Measurements from ENCODE around the gene MSRB1. TPM values are rescaled to one million over a fixed set of nuclear protein-coding genes. Genes with fewer than 3 reads are reported as not detected.

MSRB1 gene
- total and polyA plus RNA-seq, 9 of the 15 experiments (the other 6 are each of a cell fraction or from before 2014, with no cell fraction given) = 5.4 to 33.7 (median 25.7) TPM

DNA sequence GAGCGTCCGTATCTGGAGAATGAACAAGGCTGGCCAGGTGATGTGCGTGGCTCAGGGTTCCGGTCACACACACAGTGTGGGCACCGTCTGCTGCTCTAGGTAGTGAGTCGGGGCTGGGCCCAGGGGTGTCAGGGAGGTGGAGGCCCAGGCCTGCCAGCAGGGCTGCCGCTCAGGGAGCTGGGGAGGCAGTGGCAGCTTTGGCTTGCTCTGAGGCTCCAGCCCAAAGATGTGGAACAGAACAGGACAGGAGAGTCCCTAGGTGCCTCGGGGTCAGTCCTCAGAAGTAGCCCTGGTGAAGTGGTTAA lies 33.2 kb upstream of the MSRB1 start:
- peaks cover 33% of the 10 kb centered on the region for H3K79me2 ChIP-seq (ENCODE audit: control insufficient read depth, insufficient read depth, low read length)
- H3K4me2 ChIP-seq (ENCODE audit: insufficient read depth, low read length) = no peak overlapping the region
- no peaks in the 10 kb centered on the region for H3K9me3 ChIP-seq (replicated peaks; ENCODE audit: control insufficient read depth, insufficient read depth, low read depth, low read length)
- no peaks in the 10 kb centered on the region for H4K20me1 ChIP-seq (replicated peaks; ENCODE audit: control insufficient read depth, insufficient read depth, low read length)
- FAIRE-seq = no peak
- H3K4me3 ChIP-seq = no peak overlapping the region
- no peak for ATAC-seq
- WGBS (ENCODE audit: insufficient coverage, low coverage, missing lambda C conversion rate) = 96% methylated on average over 7 of the region's 8 CpGs
- peaks cover 62% of the 10 kb centered on the region; the same call in 2 of the 3 replicates for H3K36me3 ChIP-seq (ENCODE audit: control insufficient read depth, insufficient read depth, low read length)
- peaks cover 3 to 89% of the 10 kb centered on the region in 2 experiments; a peak in 3 of 5 replicates for H3K4me1 ChIP-seq (replicated peaks in 1 of 2; ENCODE audit: control insufficient read depth in 2 of 2, insufficient read depth in 2 of 2, low read length in 2 of 2)
- BruUV-seq (replicated peaks) = no TSS peak
- DNase-seq (ENCODE audit: extremely low read depth in 1 of 4, low spot score in 3 of 4) = no peak
- H3K27me3 ChIP-seq (ENCODE audit: control insufficient read depth in 2 of 2, insufficient read depth in 2 of 2, low read length in 2 of 2) = no peaks in the 10 kb centered on the region
- ChIA-PET CTCF (ENCODE audit: low intra/inter-chr PET ratio) (no interaction called here), POLR2A (interaction anchor here (0.7 to 2.7 kb wide), 5 partner anchors 9 to 940 kb away, joined by 3 to 30 read pairs (median 3); partner anchors contain the start of gene RPS2)
- H3K9me1 ChIP-seq (ENCODE audit: control insufficient read depth, insufficient read depth, low read length) = no peaks in the 10 kb centered on the region
- H3K27ac ChIP-seq (ENCODE audit: extremely low read depth, low read depth, low read length) = no peak overlapping the region
- no peak overlapping the region; a peak in 1 of 4 replicates for H3K9ac ChIP-seq (ENCODE audit: insufficient read depth in 1 of 2, low read depth in 2 of 2, low read length in 2 of 2)
- intact Hi-C loops (cut with micrococcal nuclease) (no loop called here), in situ Hi-C loops (cut with MboI) (no loop called here)
- H2AFZ ChIP-seq (ENCODE audit: low read depth, low read length) = no peak overlapping the region
- TF ChIP-seq ZNF766 (CRISPR knock-in tag; conservative IDR thresholded peaks at IDR 0.05) = no peak
- TF ChIP-seq SIN3A (IDR thresholded peaks at IDR 0.05; ENCODE audit: borderline replicate concordance in 2 of 2, control insufficient read depth in 1 of 2, low read depth in 2 of 2, low read length in 2 of 2) = no peak
- no peak for TF ChIP-seq SOX6 (IDR thresholded peaks at IDR 0.05)
- no peak for TF ChIP-seq ZNF699 (CRISPR knock-in tag; IDR thresholded peaks at IDR 0.05; ENCODE audit: insufficient replicate concordance)
- TF ChIP-seq ZBED1 (IDR thresholded peaks at IDR 0.05) = no peak
- TF ChIP-seq ZNF77 (CRISPR knock-in tag; IDR thresholded peaks at IDR 0.05) = no peak
- no peak for TF ChIP-seq TCF3 (CRISPR knock-in tag; IDR thresholded peaks at IDR 0.05)
- TF ChIP-seq, protein P1, sequence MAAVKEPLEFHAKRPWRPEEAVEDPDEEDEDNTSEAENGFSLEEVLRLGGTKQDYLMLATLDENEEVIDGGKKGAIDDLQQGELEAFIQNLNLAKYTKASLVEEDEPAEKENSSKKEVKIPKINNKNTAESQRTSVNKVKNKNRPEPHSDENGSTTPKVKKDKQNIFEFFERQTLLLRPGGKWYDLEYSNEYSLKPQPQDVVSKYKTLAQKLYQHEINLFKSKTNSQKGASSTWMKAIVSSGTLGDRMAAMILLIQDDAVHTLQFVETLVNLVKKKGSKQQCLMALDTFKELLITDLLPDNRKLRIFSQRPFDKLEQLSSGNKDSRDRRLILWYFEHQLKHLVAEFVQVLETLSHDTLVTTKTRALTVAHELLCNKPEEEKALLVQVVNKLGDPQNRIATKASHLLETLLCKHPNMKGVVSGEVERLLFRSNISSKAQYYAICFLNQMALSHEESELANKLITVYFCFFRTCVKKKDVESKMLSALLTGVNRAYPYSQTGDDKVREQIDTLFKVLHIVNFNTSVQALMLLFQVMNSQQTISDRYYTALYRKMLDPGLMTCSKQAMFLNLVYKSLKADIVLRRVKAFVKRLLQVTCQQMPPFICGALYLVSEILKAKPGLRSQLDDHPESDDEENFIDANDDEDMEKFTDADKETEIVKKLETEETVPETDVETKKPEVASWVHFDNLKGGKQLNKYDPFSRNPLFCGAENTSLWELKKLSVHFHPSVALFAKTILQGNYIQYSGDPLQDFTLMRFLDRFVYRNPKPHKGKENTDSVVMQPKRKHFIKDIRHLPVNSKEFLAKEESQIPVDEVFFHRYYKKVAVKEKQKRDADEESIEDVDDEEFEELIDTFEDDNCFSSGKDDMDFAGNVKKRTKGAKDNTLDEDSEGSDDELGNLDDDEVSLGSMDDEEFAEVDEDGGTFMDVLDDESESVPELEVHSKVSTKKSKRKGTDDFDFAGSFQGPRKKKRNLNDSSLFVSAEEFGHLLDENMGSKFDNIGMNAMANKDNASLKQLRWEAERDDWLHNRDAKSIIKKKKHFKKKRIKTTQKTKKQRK (IDR thresholded peaks at IDR 0.05; ENCODE audit: borderline replicate concordance, low read depth, low read length) = no peak
- TF ChIP-seq NUFIP1 (IDR thresholded peaks at IDR 0.05; ENCODE audit: partially characterized antibody) = no peak
- TF ChIP-seq JUN (IDR thresholded peaks at IDR 0.05; ENCODE audit: borderline replicate concordance, low read depth, low read length) = no peak
- no peak for TF ChIP-seq JUN (CRISPR knock-in tag; IDR thresholded peaks at IDR 0.05; ENCODE audit: borderline replicate concordance)
- no peak for TF ChIP-seq ZNF592 (IDR thresholded peaks at IDR 0.05)
- no peak for TF ChIP-seq BRCA1 (IDR thresholded peaks at IDR 0.05)
- TF ChIP-seq BRCA1 (CRISPR knock-in tag; IDR thresholded peaks at IDR 0.05) = no peak
- TF ChIP-seq E2F4 (CRISPR knock-in tag; IDR thresholded peaks at IDR 0.05; ENCODE audit: low read depth) = no peak
- no peak for TF ChIP-seq POLR2H (tag; IDR thresholded peaks at IDR 0.05; ENCODE audit: low read depth)
